Measurements from ENCODE around the gene TMC1. TPM values are rescaled to one million over a fixed set of nuclear protein-coding genes. Genes with fewer than 3 reads are reported as not detected.
A peak's percentile ranks its signal among the peaks of the same experiment; 100 is the strongest.

TMC1 gene
- total and polyA plus RNA-seq, 4 experiments from 2014 or later: not detected

DNA sequence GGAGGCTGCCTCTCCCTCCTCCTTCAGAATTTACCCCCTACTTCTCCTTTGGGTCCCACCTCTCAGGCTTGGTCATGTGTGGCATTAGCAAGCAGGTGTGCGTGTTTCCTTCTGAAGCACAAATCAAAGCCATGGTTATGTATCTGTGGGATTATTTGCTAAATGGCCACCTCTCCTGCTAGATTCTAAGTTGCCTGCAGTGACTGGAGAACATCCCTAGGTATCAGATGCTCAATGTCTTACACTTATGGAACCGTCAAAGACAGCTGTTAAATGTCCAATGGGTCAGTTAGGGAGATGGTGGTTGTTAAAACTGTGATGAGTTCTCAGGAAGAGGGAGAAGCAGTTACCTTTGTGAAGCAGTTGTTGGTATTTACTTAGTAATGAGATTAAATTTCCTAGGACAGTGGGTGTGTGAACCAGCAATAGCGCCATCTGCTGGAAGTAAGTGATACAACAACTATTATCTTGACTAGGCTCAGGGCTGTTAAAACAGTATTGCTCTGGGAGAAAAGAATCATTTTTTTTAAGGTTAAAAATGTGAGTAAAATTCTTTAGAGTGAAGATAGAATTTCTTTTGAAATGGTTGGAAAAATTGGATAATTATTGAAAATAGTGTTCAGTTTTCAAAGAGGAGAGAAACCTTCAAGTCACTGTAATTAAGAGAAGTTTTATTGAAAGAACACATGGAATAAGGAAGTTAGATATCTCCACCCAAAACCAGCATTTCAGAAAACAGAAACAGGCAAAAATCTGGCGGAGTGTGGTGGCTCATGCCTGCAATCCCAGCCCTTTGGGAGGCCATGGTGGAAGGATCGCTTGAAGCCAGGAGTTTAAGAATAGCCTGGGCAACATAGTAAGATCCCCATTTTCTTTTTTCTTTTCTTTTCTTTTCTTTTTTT is 71.3 kb downstream of the TMC1 start:
- peaks cover 8 to 22% (median 10%) of the 10 kb centered on the region in 4 donors for H3K4me1 Mint-ChIP-seq
- H3K9me3 Mint-ChIP-seq: no peaks in the 10 kb centered on the region
- H3K27ac Mint-ChIP-seq: no peak overlapping the region
- peaks cover 7% of the 10 kb centered on the region for H3K4me1 ChIP-seq (ENCODE audit: insufficient read depth, low read length)
- H3K36me3 Mint-ChIP-seq: no peaks in the 10 kb centered on the region
- DNase-seq: peak in 4 of 5 donors; percentile 50 to 58 (median 56)
- H3K27ac ChIP-seq (ENCODE audit: low read depth, low read length): no peak overlapping the region
- POLR2A ChIA-PET (ENCODE audit: partially characterized antibody): interaction anchor here (0.8 to 1.3 kb wide), 2 partner anchors 228 to 300 kb away, joined by 3 to 7 read pairs; partner anchors contain the start of gene ZFAND5
- H3K27me3 ChIP-seq (ENCODE audit: insufficient read depth, low read length): no peaks in the 10 kb centered on the region
- intact Hi-C loops (cut with micrococcal nuclease): loop anchor here (1.0 to 10.0 kb wide), 8 partner anchors 65 to 553 kb away; partner anchors contain the start of gene ZFAND5
- CTCF ChIA-PET (ENCODE audit: partially characterized antibody): interaction anchor here (0.6 to 17.6 kb wide), 25 partner anchors 8 to 315 kb away, joined by 3 to 368 read pairs (median 3); partner anchors contain the start of gene ZFAND5
- H3K4me3 ChIP-seq (ENCODE audit: low read length in 2 of 2): no peak overlapping the region
- no peak overlapping the region for H3K4me3 Mint-ChIP-seq
- no peaks in the 10 kb centered on the region for H3K9me3 ChIP-seq (ENCODE audit: control insufficient read depth in 1 of 2, low read length in 2 of 2)
- H3K27me3 Mint-ChIP-seq: peaks cover 3 to 6% of the 10 kb centered on the region in 2 donors
- H3K36me3 ChIP-seq (ENCODE audit: insufficient read depth, low read length): no peaks in the 10 kb centered on the region

DNA sequence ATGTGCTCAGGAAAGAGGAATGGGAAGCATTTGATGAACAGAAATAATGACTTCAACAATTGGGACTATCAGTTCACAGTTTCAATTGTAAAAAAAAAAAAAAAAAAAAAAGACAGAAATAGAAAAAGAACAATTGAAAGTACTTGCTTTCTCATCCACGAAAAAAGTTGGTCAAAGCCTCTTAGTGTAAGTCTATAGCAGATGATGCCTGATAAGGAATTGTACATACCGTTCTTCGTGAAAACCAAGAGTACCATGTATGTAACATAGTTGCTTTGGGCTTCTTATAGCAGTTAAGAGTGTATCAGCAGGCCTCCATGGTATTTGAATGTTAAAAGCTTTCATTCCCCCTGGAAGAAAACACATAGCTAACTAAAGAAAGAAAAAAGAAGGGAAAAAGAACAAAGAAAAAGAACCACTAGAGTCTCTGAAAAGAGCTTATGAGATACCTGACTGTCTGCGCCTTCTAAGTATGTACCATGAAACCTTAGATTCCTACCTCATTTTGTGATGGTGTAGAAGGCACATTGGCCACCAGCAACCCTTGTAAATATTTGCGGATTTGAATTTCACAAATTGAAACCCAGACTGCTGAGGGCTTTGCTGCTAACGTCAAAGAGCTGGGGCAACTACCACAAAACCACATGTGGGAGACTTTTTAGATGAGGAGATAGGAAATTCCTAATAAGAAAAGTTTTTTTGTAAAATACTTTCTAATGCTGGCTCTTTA is 75.2 kb downstream of the TMC1 start:
- H3K4me1 ChIP-seq (ENCODE audit: insufficient read depth, low read length): peaks cover 7% of the 10 kb centered on the region
- no peaks in the 10 kb centered on the region for H3K36me3 ChIP-seq (ENCODE audit: insufficient read depth, low read length)
- ChIA-PET POLR2A (ENCODE audit: partially characterized antibody) (interaction anchor here (0.6 to 1.7 kb wide), 2 partner anchors 232 to 557 kb away, joined by 3 to 9 read pairs; partner anchors contain the start of gene ZFAND5), CTCF (ENCODE audit: partially characterized antibody) (interaction anchor here (0.9 to 17.6 kb wide), 5 partner anchors 8 to 319 kb away, joined by 3 to 368 read pairs (median 7); no protein-coding TSS in a partner anchor)
- H3K4me3 ChIP-seq (ENCODE audit: low read length in 2 of 2): no peak overlapping the region
- Mint-ChIP-seq H3K36me3 (no peaks in the 10 kb centered on the region), H3K4me3 (peak overlapping the region in 4 of 8 donors; percentile 11 to 29 (median 20)), H3K27me3 (peaks cover 3 to 6% of the 10 kb centered on the region in 2 donors), H3K4me1 (peaks cover 7 to 22% (median 9%) of the 10 kb centered on the region in 4 donors), H3K27ac (peak overlapping the region in 2 of 7 donors; percentile 50 to 77), H3K9me3 (no peaks in the 10 kb centered on the region)
- no peaks in the 10 kb centered on the region for H3K9me3 ChIP-seq (ENCODE audit: control insufficient read depth in 1 of 2, low read length in 2 of 2)
- peak; percentile 14 to 44 (median 31) for DNase-seq
- intact Hi-C loops (cut with micrococcal nuclease): loop anchor here (10.0 kb wide), 1 partner anchor 228 kb away; no protein-coding TSS in a partner anchor
- no peak overlapping the region for H3K27ac ChIP-seq (ENCODE audit: low read depth, low read length)
- no peaks in the 10 kb centered on the region for H3K27me3 ChIP-seq (ENCODE audit: insufficient read depth, low read length)

GRCh38 chr9:72597181-72597517 is 75.7 kb downstream of the TMC1 start:
- intact Hi-C loops (cut with micrococcal nuclease): loop anchor here (10.0 kb wide), 1 partner anchor 228 kb away; no protein-coding TSS in a partner anchor
- H3K36me3 ChIP-seq (ENCODE audit: insufficient read depth, low read length): no peaks in the 10 kb centered on the region
- peak overlapping the region in 2 of 7 donors; percentile 17 to 50 for H3K27ac Mint-ChIP-seq

GRCh38 chr9:72597601-72598000 is 76.2 kb downstream of the TMC1 start:
- DNase-seq: no peak
- Histone ChIP-seq H3K36me3 (ENCODE audit: insufficient read depth, low read length) (no peaks in the 10 kb centered on the region), H3K27ac (ENCODE audit: low read depth, low read length) (no peak overlapping the region), H3K4me1 (ENCODE audit: insufficient read depth, low read length) (peaks cover 7% of the 10 kb centered on the region), H3K4me3 (ENCODE audit: low read length in 2 of 2) (no peak overlapping the region), H3K27me3 (ENCODE audit: insufficient read depth, low read length) (no peaks in the 10 kb centered on the region), H3K9me3 (ENCODE audit: control insufficient read depth in 1 of 2, low read length in 2 of 2) (no peaks in the 10 kb centered on the region)
- intact Hi-C loops (cut with micrococcal nuclease): loop anchor here (10.0 kb wide), 1 partner anchor 227 kb away; no protein-coding TSS in a partner anchor
- Mint-ChIP-seq H3K9me3 (no peaks in the 10 kb centered on the region), H3K27me3 (peaks cover 3 to 6% of the 10 kb centered on the region in 2 donors), H3K4me1 (peaks cover 5 to 20% (median 8%) of the 10 kb centered on the region in 4 donors), H3K36me3 (no peaks in the 10 kb centered on the region), H3K4me3 (no peak overlapping the region), H3K27ac (peak overlapping the region in 1 of 7 donors; percentile 37)
- CTCF ChIA-PET (ENCODE audit: partially characterized antibody): interaction anchor here (0.9 to 17.6 kb wide), 4 partner anchors 232 to 320 kb away, joined by 3 to 368 read pairs (median 96); no protein-coding TSS in a partner anchor
- POLR2A ChIA-PET (ENCODE audit: partially characterized antibody): interaction anchor here (0.6 to 1.7 kb wide), 2 partner anchors 233 to 1895 kb away, joined by 3 to 9 read pairs; partner anchors contain the start of gene ZFAND5

More at GRCh38 chr9:72597181-72597517, 75.7 kb downstream of the TMC1 start:
- H3K4me3 ChIP-seq (ENCODE audit: low read length in 2 of 2): no peak overlapping the region
- no peaks in the 10 kb centered on the region for H3K9me3 ChIP-seq (ENCODE audit: control insufficient read depth in 1 of 2, low read length in 2 of 2)
- Mint-ChIP-seq H3K9me3 (no peaks in the 10 kb centered on the region), H3K36me3 (no peaks in the 10 kb centered on the region), H3K4me1 (peaks cover 7 to 22% (median 9%) of the 10 kb centered on the region in 4 donors), H3K27me3 (peaks cover 3 to 6% of the 10 kb centered on the region in 2 donors), H3K4me3 (peak overlapping the region in 2 of 8 donors; percentile 11 to 21)
- H3K27ac ChIP-seq (ENCODE audit: low read depth, low read length): no peak overlapping the region
- H3K4me1 ChIP-seq (ENCODE audit: insufficient read depth, low read length): peaks cover 7% of the 10 kb centered on the region
- no peak for DNase-seq
- ChIA-PET POLR2A (ENCODE audit: partially characterized antibody) (interaction anchor here (1.7 kb wide), 1 partner anchor 232 kb away, joined by 9 read pairs; the partner anchor contains the start of gene ZFAND5), CTCF (ENCODE audit: partially characterized antibody) (interaction anchor here (0.9 to 17.6 kb wide), 5 partner anchors 9 to 319 kb away, joined by 3 to 368 read pairs (median 7); no protein-coding TSS in a partner anchor)
- no peaks in the 10 kb centered on the region for H3K27me3 ChIP-seq (ENCODE audit: insufficient read depth, low read length)

GRCh38 chr9:72598639-72599038 is 77.2 kb downstream of the TMC1 start:
- Mint-ChIP-seq H3K4me1 (peaks cover 2 to 15% (median 9%) of the 10 kb centered on the region in 4 donors), H3K36me3 (no peaks in the 10 kb centered on the region), H3K27me3 (peaks cover 0 to 5% of the 10 kb centered on the region in 2 donors), H3K4me3 (no peak overlapping the region), H3K27ac (no peak overlapping the region), H3K9me3 (no peaks in the 10 kb centered on the region)
- Histone ChIP-seq H3K4me3 (ENCODE audit: low read length in 2 of 2) (no peak overlapping the region), H3K4me1 (ENCODE audit: insufficient read depth, low read length) (peaks cover 7% of the 10 kb centered on the region), H3K27ac (ENCODE audit: low read depth, low read length) (no peak overlapping the region), H3K9me3 (ENCODE audit: control insufficient read depth in 1 of 2, low read length in 2 of 2) (no peaks in the 10 kb centered on the region), H3K36me3 (ENCODE audit: insufficient read depth, low read length) (no peaks in the 10 kb centered on the region), H3K27me3 (ENCODE audit: insufficient read depth, low read length) (no peaks in the 10 kb centered on the region)
- DNase-seq: no peak
- POLR2A ChIA-PET (ENCODE audit: partially characterized antibody): no interaction called here
- CTCF ChIA-PET (ENCODE audit: partially characterized antibody): interaction anchor here (17.6 kb wide), 1 partner anchor 321 kb away, joined by 368 read pairs; no protein-coding TSS in a partner anchor
- intact Hi-C loops (cut with micrococcal nuclease): loop anchor here (10.0 kb wide), 1 partner anchor 226 kb away; no protein-coding TSS in a partner anchor

- intact Hi-C loops (cut with micrococcal nuclease): loop anchor here (10.0 kb wide), 1 partner anchor 225 kb away; no protein-coding TSS in a partner anchor
- no peaks in the 10 kb centered on the region for H3K36me3 Mint-ChIP-seq
Measured at GRCh38 chr9:72599874-72600534, 78.6 kb downstream of the TMC1 start.

More at GRCh38 chr9:72599874-72600534, 78.6 kb downstream of the TMC1 start:
- ChIA-PET POLR2A (ENCODE audit: partially characterized antibody) (interaction anchor here (1.3 kb wide), 1 partner anchor 234 kb away, joined by 5 read pairs; the partner anchor contains the start of gene ZFAND5), CTCF (ENCODE audit: partially characterized antibody) (interaction anchor here (0.6 to 17.6 kb wide), 4 partner anchors 9 to 563 kb away, joined by 3 to 368 read pairs (median 6); no protein-coding TSS in a partner anchor)
- no peak overlapping the region for H3K27ac ChIP-seq (ENCODE audit: low read depth, low read length)
- Mint-ChIP-seq H3K4me3 (no peak overlapping the region), H3K27ac (no peak overlapping the region), H3K27me3 (peaks cover 0 to 5% of the 10 kb centered on the region in 2 donors), H3K9me3 (no peaks in the 10 kb centered on the region), H3K4me1 (peaks cover 2 to 15% (median 9%) of the 10 kb centered on the region in 4 donors)
- no peaks in the 10 kb centered on the region for H3K27me3 ChIP-seq (ENCODE audit: insufficient read depth, low read length)
- H3K4me1 ChIP-seq (ENCODE audit: insufficient read depth, low read length): peaks cover 7% of the 10 kb centered on the region
- no peaks in the 10 kb centered on the region for H3K36me3 ChIP-seq (ENCODE audit: insufficient read depth, low read length)
- H3K4me3 ChIP-seq (ENCODE audit: low read length in 2 of 2): no peak overlapping the region
- no peak for DNase-seq
- no peaks in the 10 kb centered on the region for H3K9me3 ChIP-seq (ENCODE audit: control insufficient read depth in 1 of 2, low read length in 2 of 2)

Data from CD4-positive, alpha-beta memory T cell (primary cell).